Stimulated activated CD8-positive, alpha-beta memory T cell treated with anti-CD3 and anti-CD28 coated beads, Interleukin-12 subunit alpha, Interleukin-12 subunit beta, amount 100 ng/mL, for 4 hours (primary cell): ENCODE results near the gene NEUROD2.

ENCODE experiments used
- DNase-seq: peaks from one replicate; pipeline ENCODE4 v3.0.0-alpha.2; 2020; ENCODE audit warnings: low read depth

The NEUROD2 gene

GRCh38 chr17:39634384-39634871 is 26.7 kb upstream of the NEUROD2 start:
- no peak for DNase-seq

GRCh38 chr17:39633570-39634183 is 26.0 kb upstream of the NEUROD2 start:
- no peak for DNase-seq

DNA sequence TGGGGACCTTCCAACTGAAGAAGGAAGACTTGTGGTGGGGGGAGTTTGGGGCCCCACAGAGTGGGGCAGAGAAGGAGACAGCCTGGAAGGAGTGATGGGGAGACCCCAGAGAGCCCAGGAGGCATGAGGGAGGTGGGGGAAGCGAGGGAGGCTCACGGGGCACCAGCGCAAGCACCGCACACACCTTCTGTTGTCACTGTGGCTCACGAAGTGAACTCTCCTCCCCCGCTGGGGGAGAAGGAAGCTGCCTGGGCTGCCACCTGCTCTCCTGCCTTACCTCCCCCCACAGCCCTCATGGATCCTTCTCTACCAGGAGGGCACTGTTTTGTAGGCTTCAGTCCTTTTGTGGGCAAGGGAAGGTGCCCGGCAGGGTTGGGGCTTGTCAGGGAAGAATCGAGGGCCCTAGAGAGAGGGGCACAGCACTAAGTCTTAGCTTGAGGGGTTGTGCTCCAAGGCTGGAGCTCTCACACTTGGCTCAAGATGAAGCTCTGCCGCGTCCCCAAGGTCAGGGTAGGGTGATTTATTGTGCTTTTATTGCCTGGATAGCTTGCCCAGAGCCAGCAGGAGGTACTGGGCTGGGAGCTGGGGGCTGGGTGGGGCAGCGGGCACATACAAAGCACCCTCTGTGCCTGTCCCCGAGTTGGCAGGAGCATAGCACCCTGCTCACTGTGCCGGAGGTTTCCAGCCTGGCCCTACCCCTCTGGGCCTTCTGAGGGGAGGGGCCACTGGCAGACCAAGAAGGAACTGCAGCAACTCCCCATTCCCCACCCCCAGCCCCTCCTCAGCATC is 24.6 kb upstream of the NEUROD2 start:
- DNase-seq = no peak

DNA sequence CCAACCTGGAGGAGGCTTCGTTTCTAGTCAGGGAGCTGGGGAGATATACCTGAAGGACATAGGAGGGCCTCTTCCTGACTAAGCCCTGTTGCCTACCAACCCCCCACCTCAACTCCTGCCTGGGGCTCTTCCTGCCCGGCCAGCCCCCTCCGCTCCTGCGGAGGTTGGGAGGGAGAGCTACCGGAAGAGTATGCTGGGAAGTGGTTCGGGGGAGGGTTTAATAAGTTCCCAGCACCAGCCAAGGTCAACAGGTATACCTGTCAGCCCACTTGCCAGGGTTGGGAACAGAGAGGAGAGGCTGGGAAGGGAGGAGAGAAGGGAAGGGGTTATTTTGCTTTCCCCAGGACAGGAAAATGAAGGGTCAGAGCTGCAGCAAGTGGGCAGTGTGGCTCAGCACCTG is 23.7 kb upstream of the NEUROD2 start:
- DNase-seq = no peak

DNA sequence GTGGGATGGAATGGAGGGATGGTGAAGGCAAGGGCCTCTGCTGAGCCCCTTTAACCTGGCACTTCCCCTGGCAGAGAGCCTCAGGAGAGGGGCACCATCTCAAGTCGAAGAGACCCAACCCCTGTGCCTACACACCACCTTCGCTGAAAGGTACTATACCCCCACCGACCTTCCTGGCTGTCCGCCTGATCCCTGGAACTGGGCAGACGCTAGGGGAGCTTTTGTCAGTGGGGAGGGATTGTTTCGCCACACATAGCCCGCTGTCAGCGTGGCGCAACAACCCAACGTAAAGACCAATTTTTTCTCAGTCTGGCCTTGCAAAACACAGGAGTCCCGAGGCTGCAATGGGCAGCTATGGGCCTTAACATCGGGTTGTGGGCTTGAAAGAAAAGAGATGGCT is 22.2 kb upstream of the NEUROD2 start:
- no peak for DNase-seq

DNA sequence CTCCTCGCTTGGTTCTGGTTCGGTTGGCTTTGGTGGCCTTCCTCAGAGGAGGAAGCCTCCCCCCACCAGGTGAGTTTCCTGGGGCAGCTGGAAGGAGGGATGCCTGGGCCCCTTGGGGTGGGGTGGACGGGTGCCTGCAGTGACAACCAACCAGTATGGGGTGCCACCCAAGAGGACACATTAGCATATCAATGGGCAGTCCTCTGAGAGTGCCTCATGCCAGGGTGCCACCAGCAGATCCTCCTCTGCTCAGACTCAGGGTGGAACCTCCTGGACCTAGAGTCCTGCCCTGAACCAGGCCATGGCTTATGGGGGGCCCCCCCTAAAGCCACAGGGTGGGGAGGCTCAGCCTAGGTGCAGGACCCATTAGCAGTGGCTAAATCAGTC is 21.8 kb upstream of the NEUROD2 start:
- DNase-seq = no peak

DNA sequence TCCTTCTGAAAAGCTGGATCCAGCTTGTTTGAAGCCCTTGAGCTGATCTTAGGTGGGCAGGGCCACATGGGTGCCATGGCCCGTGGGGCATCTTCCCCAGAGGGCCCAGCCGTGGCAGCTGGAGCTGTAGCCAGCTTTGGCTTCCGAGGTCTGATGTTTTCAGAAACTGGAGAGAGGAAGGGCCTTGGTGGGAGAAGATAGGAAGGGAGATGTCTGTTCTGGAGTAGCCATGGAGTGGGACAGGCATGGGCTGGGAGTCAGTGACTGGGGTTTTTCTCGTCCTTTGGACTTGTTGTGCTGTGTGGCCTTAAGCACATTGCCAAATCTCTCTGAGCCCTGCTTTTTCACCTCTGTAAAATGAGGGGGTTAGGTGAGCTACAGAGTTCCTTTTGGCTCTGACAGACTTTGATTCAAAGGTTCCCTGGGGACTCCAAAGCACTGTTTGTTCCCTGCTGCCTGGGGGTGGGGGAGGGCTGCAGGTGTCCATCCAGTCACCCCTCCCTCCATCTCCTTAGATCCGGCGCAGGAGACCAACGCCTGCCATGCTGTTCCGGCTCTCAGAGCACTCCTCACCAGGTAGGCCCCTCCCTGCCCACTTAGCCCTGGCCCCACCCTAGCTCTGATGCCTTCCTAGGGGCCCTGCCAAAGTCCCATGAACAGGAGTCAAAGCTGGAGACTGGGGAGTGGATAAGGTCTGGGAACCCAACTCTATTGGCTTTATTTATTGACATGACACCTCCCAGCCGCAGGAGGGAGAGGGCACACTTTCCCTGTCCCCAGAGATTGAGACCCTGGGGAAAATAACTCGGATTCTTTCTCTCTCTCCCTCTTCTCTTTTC is 21.2 kb upstream of the NEUROD2 start:
- no peak for DNase-seq

DNA sequence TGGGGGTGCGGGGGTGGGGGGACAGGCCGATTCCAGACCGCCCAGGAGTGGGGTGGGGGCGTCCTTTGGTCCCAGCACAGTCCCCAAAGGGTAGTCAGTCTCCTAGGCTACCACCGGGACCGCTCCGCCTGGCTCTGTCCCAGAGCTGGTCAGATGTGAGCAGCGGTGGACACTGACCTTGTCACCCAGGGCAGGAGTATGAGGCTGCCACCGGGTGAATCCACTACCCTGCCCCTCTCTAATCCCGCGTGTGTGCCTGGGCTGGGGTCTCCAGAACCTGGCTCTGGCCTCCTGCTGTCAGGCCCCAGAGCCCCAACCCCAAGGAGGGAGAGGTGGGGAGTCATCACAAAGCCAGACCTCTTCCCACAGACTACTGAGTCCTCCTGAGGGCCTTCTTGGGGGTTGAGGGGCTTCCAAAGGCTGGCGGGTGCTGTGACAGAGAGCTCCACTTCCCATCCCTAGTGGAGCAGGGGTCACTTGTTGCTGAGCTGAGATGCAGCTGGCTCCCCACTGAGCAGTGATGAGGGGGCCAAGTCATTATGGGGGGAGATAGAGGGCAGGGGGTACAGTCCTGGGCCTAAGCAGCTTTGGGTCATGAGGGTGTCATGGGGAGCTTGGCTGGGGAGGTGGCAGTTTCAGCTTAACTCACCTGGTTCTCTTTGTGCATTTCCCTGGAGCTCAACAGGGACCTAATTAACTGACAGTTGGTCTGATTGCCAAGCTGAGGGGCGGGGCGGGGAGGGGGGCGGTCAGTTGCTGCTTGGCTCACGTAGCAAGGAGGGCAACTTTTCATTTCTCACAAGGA is 20.2 kb upstream of the NEUROD2 start:
- DNase-seq = no peak

DNA sequence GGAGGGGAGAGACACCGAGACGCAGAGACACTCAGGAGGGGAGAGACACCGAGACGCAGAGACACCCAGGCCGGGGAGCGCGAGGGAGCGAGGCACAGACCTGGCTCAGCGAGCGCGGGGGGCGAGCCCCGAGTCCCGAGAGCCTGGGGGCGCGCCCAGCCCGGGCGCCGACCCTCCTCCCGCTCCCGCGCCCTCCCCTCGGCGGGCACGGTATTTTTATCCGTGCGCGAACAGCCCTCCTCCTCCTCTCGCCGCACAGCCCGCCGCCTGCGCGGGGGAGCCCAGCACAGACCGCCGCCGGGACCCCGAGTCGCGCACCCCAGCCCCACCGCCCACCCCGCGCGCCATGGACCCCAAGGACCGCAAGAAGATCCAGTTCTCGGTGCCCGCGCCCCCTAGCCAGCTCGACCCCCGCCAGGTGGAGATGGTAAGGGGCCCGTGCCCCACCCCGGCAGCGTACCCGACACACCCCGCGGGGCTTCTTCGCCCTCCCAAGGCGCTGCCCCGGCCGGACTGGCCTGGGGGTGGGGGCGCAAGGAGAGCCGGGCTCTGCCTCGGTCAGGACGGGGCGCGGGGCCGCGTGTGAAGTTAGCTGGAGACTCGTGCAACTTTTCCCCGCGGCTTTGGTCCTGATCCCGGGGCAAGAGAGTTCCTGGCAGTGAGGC is 19.5 kb upstream of the NEUROD2 start:
- DNase-seq = no peak

- DNase-seq = no peak
Measured at GRCh38 chr17:39626171-39627046, 18.7 kb upstream of the NEUROD2 start, which contains the start of gene PPP1R1B. TSS of gene PPP1R1B (plus strand) at chr17:39626952. CDS start at chr17:39627393, 441 bp downstream.

- DNase-seq = no peak
Measured at GRCh38 chr17:39625198-39625785, 17.6 kb upstream of the NEUROD2 start.

DNA sequence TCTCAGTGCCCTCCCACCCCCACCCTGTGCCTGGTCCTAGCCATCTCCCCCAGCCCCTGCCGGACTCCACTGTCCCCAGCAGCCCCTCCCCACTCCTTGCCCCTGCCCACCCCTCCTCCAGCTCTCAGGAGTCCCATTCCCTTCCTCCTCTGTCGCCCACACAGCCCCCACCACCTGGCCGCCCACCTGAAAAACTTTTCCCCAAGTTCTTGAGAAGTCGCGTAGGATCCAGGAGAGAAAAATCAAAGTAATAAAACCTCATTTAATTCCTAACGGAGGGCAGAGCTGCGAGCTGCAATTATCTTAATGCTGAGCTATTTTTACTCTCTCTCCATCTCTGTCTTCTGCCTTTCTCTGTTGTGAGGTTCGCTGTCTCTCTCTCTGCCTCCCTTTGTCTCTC is 16.6 kb upstream of the NEUROD2 start:
- DNase-seq = no peak

GRCh38 chr17:39623356-39623950 is 15.7 kb upstream of the NEUROD2 start:
- DNase-seq = peak; percentile 66

GRCh38 chr17:39622380-39623006 is 14.8 kb upstream of the NEUROD2 start:
- DNase-seq = no peak

DNA sequence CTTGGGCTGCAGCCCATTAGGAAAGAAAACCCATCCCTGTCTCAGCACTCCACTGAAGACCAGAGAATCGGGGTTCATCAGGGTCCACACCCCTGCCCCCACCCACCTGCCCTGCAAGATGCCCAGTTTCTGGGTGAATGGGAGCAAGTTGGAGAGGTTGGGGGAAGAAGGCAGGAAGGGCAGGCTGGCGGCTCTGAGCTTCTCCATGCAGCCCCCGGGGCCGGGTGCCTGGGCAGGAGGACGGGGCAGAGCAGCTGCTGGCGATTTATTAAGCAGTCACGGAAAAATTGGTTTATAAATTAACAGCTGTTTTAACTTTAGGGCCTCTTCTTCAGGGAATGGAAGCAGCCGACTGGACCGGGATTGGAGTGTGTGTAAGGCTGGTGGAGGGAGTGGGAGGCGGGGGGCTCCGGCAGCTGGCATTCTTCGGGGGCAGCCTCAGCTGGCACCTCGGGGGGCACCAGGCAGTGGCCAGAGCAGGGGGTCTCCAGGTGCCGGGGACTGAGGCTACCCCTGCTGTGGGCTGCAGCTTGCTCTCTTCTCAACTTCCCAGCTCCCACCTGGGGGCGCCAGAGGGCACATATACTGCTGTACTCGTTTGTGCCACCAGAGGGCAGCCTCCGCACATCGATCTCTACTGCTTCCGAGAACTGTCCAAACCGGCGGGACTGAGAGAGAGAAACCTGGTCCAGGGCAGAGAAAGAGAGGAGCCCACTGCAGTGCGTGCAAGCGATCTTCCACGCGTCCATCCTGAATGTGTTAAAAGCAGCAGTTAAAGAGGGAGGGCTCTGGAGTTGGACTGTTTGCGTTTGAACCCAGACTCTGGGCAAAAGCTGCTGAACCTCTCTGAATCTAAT is 14.0 kb upstream of the NEUROD2 start:
- DNase-seq = peak; percentile 72

DNA sequence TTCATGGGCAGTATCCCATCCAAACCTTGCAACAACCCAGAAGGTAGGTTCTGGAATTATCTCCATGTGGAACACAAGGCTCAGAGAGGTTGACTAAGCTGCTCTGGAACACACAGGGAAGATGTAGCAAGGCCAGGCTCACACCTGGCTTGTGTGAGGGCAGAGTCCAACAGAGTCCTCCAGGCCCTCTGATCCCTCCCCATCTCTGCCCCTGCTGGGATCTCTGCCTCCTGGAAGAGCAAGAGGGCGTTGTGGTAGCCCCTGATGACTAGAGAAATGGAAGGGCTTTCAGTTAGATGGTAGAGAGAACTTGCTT is 12.0 kb upstream of the NEUROD2 start:
- no peak for DNase-seq

- no peak for DNase-seq
Measured at GRCh38 chr17:39618956-39619785, 11.5 kb upstream of the NEUROD2 start.
